H9 (cell line): ENCODE data around the gene NAE1. TPM values are rescaled to one million over a fixed set of nuclear protein-coding genes. Genes with fewer than 3 reads are reported as not detected.

ENCODE experiments used
- DNase-seq: peaks from one replicate; pipeline ENCODE4 v3.0.0-alpha.2; 2017
- H2AFZ ChIP-seq: one replicate; pipeline ENCODE4 v1.6.1; 2013; ENCODE audit warnings: mild to moderate bottlenecking, low read length, control low read depth, moderate library complexity
- H2AK5ac ChIP-seq: 2 replicates; pipeline ENCODE4 v1.6.1; 2013; ENCODE audit warnings: low read length, control low read depth, mixed read lengths; ENCODE audit not compliant: insufficient read length
- H2BK120ac ChIP-seq: one replicate; pipeline ENCODE4 v1.6.1; 2013; ENCODE audit warnings: low read depth, mild to moderate bottlenecking, low read length, control low read depth, inconsistent platforms; ENCODE audit not compliant: poor library complexity, severe bottlenecking
- H2BK12ac ChIP-seq: 2 replicates; pipeline ENCODE4 v1.6.1; 2013; ENCODE audit warnings: low read length, control low read depth, mixed read lengths, low read depth; ENCODE audit not compliant: insufficient read length
- H2BK15ac ChIP-seq: 2 replicates; pipeline ENCODE4 v1.6.1; 2013; ENCODE audit warnings: low read depth, low read length, control low read depth
- H2BK20ac ChIP-seq: one replicate; pipeline ENCODE4 v1.6.1; 2013; ENCODE audit warnings: low read depth, mild to moderate bottlenecking, low read length, control low read depth, inconsistent platforms; ENCODE audit not compliant: poor library complexity, severe bottlenecking
- H2BK5ac ChIP-seq: 2 replicates; pipeline ENCODE4 v1.6.1; 2013; ENCODE audit warnings: low read length, control low read depth, mixed read lengths; ENCODE audit not compliant: insufficient read length
- H3K14ac ChIP-seq: 2 replicates; pipeline ENCODE4 v1.6.1; 2013; ENCODE audit warnings: low read length, control low read depth; ENCODE audit not compliant: insufficient read depth
- H3K18ac ChIP-seq: 2 replicates; pipeline ENCODE4 v1.6.1; 2013; ENCODE audit warnings: low read depth, mild to moderate bottlenecking, mixed read lengths, low read length, control low read depth; ENCODE audit not compliant: insufficient read length
- H3K23ac ChIP-seq: 2 replicates; pipeline ENCODE4 v1.6.1; 2013; ENCODE audit warnings: low read length, control low read depth, mixed read lengths, low read depth; ENCODE audit not compliant: insufficient read length
- H3K23me2 ChIP-seq: 2 replicates; pipeline ENCODE4 v1.6.1; 2013; ENCODE audit warnings: low read depth, mild to moderate bottlenecking, mixed read lengths, low read length, control low read depth; ENCODE audit not compliant: insufficient read length, poor library complexity, severe bottlenecking
- H3K27ac ChIP-seq: 2 replicates; pipeline ENCODE4 v1.5.1; 2013; ENCODE audit warnings: low read length, control low read depth, mixed read lengths, low read depth; ENCODE audit not compliant: insufficient read length
- H3K27me3 ChIP-seq: 2 replicates; pipeline ENCODE4 v1.6.1; 2013; ENCODE audit warnings: low read length, control low read depth, inconsistent platforms; ENCODE audit not compliant: insufficient read depth
- H3K4ac ChIP-seq: 2 replicates; pipeline ENCODE4 v1.6.1; 2013; ENCODE audit warnings: low read depth, mild to moderate bottlenecking, control low read depth, inconsistent platforms, low read length, moderate library complexity
- H3K4me1 ChIP-seq: 2 replicates; pipeline ENCODE4 v1.6.1; 2013; ENCODE audit warnings: low read length, control low read depth, inconsistent platforms; ENCODE audit not compliant: insufficient read depth
- H3K4me2 ChIP-seq: 2 replicates; pipeline ENCODE4 v1.6.1; 2013; ENCODE audit warnings: low read length, control low read depth, mixed read lengths; ENCODE audit not compliant: insufficient read length, insufficient read depth
- H3K56ac ChIP-seq: 2 replicates; pipeline ENCODE4 v1.6.1; 2013; ENCODE audit warnings: low read depth, mild to moderate bottlenecking, mixed read lengths, low read length, control low read depth; ENCODE audit not compliant: insufficient read length
- H3K79me1 ChIP-seq: 2 replicates; pipeline ENCODE4 v1.6.1; 2013; ENCODE audit warnings: low read depth, mild to moderate bottlenecking, moderate library complexity, low read length, control low read depth, inconsistent platforms; ENCODE audit not compliant: insufficient read depth, poor library complexity, severe bottlenecking
- H3K79me2 ChIP-seq: 2 replicates; pipeline ENCODE4 v1.6.1; 2013; ENCODE audit warnings: low read length, control low read depth, inconsistent platforms; ENCODE audit not compliant: insufficient read depth
- H3K9ac ChIP-seq: 2 replicates; pipeline ENCODE4 v1.6.1; 2013; ENCODE audit warnings: low read length, control low read depth, mixed read lengths; ENCODE audit not compliant: insufficient read length; ENCODE audit errors: extremely low read depth
- H3K9me3 ChIP-seq: one replicate; pipeline ENCODE4 v1.6.1; 2013; ENCODE audit warnings: low read depth, low read length, inconsistent platforms; ENCODE audit not compliant: control insufficient read depth
- H3T11ph ChIP-seq: one replicate; pipeline ENCODE4 v1.6.1; 2013; ENCODE audit warnings: mild to moderate bottlenecking, low read length, control low read depth, inconsistent platforms
- H4K20me1 ChIP-seq: one replicate; pipeline ENCODE4 v1.6.1; 2013; ENCODE audit not compliant: control insufficient read depth, insufficient read length, insufficient read depth
- H4K5ac ChIP-seq: 2 replicates; pipeline ENCODE4 v1.6.1; 2013; ENCODE audit warnings: low read depth, mild to moderate bottlenecking, mixed read lengths, low read length, control low read depth; ENCODE audit not compliant: insufficient read length
- H4K8ac ChIP-seq: replicated peaks from 2 replicates; pipeline ENCODE4 v1.6.1; 2013; ENCODE audit warnings: low read length, control low read depth, mixed read lengths, low read depth; ENCODE audit not compliant: insufficient read length
- H4K91ac ChIP-seq: 2 replicates; pipeline ENCODE4 v1.6.1; 2013; ENCODE audit warnings: low read depth, mild to moderate bottlenecking, moderate library complexity, mixed read lengths, low read length, control low read depth; ENCODE audit not compliant: insufficient read length
- H3K27ac Mint-ChIP-seq, 3 experiments: 2 replicates in 2 of 3; 3 replicates in 1 of 3; pipeline ENCODE4 v1.8.0; 2020 to 2021; ENCODE audit warnings: mixed read lengths in 3 of 3, mild to moderate bottlenecking in 1 of 3, moderate library complexity in 1 of 3
- H3K27me3 Mint-ChIP-seq: 2 replicates; pipeline ENCODE4 v1.8.0; 2021; ENCODE audit warnings: low read depth, mild to moderate bottlenecking, moderate library complexity, mixed read lengths
- H3K36me3 Mint-ChIP-seq, 3 experiments: 2 replicates in 2 of 3; 3 replicates in 1 of 3; pipeline ENCODE4 v1.8.0; 2020 to 2021; ENCODE audit warnings: low read depth in 3 of 3, mixed read lengths in 3 of 3; ENCODE audit not compliant: insufficient read depth in 1 of 3
- H3K4me1 Mint-ChIP-seq, 2 experiments: 2 replicates each; pipeline ENCODE4 v1.8.0; 2020; ENCODE audit warnings: mixed read lengths in 2 of 2
- H3K4me3 Mint-ChIP-seq, 2 experiments: 2 replicates in 1 of 2; 3 replicates in 1 of 2; pipeline ENCODE4 v1.8.0; 2020 to 2021; ENCODE audit warnings: mild to moderate bottlenecking in 2 of 2, mixed read lengths in 2 of 2, moderate library complexity in 1 of 2
- H3K9me3 Mint-ChIP-seq, 2 experiments: 2 replicates in 1 of 2; 3 replicates in 1 of 2; pipeline ENCODE4 v1.8.0; 2020; ENCODE audit warnings: mild to moderate bottlenecking in 2 of 2, mixed read lengths in 2 of 2, moderate library complexity in 1 of 2
- WGBS: extraction: QIAGEN DNeasy Blood & Tissue Kit; methylation state at CpG from one replicate; pipeline ENCODE4 v1.1.7; 2013; ENCODE audit warnings: missing lambda C conversion rate, low lambda C conversion rate, mixed read lengths; ENCODE audit not compliant: insufficient read length; ENCODE audit errors: extremely low coverage; 5-methylcytosine and 5-hydroxymethylcytosine counted together
- total RNA-seq: library from RNA; stranded (reverse); gene quantifications from 2 replicates; pipeline ENCODE4 v1.2.1, GENCODE V29; 2021
- TF ChIP-seq, protein P1 (sequence below): fragments of 200-600 bp; sonication (generic); conservative IDR thresholded peaks from 3 replicates; pipeline ENCODE4 v1.8.0; 2021; ENCODE audit warnings: antibody characterized with exemption, mild to moderate bottlenecking

The NAE1 gene
- total RNA-seq, 1 experiment from 2014 or later: 144 TPM

DNA sequence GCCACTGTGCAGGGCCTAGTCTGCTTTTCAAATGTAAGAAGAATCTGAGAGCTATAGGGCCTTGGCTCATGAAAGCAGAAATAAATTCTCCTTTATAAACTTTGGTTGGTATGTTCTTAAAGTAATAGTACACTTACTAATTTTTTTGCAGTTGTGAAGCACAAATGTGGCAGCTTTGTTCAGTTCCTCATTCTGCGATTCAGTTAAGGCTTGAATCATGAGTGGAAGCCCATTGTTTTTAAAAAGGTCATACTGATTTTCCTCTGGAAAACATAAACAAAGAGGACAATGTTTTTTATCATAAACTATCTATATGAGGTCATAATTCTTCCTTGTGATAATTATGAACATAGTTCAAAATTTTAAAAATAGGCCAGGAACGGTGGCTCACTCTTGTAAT lies 55.8 kb downstream of the NAE1 start:
- Histone ChIP-seq H3K4ac (no peak overlapping the region), H2BK15ac (no peak overlapping the region), H3K4me2 (no peak overlapping the region), H3K23me2 (no peaks in the 10 kb centered on the region), H4K5ac (no peak overlapping the region), H4K20me1 (no peaks in the 10 kb centered on the region), H3K79me1 (no peaks in the 10 kb centered on the region), H2AK5ac (no peak overlapping the region), H3K56ac (no peak overlapping the region), H3K27me3 (no peaks in the 10 kb centered on the region), H2BK5ac (no peak overlapping the region), H3K27ac (no peak overlapping the region), H3T11ph (no peak overlapping the region), H3K9ac (no peak overlapping the region), H3K79me2 (no peaks in the 10 kb centered on the region), H3K18ac (no peak overlapping the region), H2BK20ac (no peak overlapping the region), H3K14ac (no peak overlapping the region), H4K8ac (no peak overlapping the region), H3K4me1 (no peaks in the 10 kb centered on the region), H2BK12ac (no peak overlapping the region), H2BK120ac (no peak overlapping the region), H2AFZ (no peak overlapping the region), H3K9me3 (no peaks in the 10 kb centered on the region), H4K91ac (no peak overlapping the region), H3K23ac (no peak overlapping the region)
- Mint-ChIP-seq H3K36me3 (no peaks in the 10 kb centered on the region), H3K27ac (no peak overlapping the region), H3K4me3 (no peak overlapping the region), H3K9me3 (no peaks in the 10 kb centered on the region), H3K27me3 (no peaks in the 10 kb centered on the region), H3K4me1 (no peaks in the 10 kb centered on the region)
- TF ChIP-seq, protein P1, sequence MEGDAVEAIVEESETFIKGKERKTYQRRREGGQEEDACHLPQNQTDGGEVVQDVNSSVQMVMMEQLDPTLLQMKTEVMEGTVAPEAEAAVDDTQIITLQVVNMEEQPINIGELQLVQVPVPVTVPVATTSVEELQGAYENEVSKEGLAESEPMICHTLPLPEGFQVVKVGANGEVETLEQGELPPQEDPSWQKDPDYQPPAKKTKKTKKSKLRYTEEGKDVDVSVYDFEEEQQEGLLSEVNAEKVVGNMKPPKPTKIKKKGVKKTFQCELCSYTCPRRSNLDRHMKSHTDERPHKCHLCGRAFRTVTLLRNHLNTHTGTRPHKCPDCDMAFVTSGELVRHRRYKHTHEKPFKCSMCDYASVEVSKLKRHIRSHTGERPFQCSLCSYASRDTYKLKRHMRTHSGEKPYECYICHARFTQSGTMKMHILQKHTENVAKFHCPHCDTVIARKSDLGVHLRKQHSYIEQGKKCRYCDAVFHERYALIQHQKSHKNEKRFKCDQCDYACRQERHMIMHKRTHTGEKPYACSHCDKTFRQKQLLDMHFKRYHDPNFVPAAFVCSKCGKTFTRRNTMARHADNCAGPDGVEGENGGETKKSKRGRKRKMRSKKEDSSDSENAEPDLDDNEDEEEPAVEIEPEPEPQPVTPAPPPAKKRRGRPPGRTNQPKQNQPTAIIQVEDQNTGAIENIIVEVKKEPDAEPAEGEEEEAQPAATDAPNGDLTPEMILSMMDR: no peak
- no CpG with 5 or more reads among the region's 2 CpGs for WGBS
- no peak for DNase-seq
